SK-N-SH (cell line): ENCODE measurements around the gene ENOX2. TPM values are rescaled to one million over a fixed set of nuclear protein-coding genes. Genes with fewer than 3 reads are reported as not detected.

Source experiments
- CTCF ChIA-PET: fragments of 300-600, 350-600 bp; formaldehyde crosslinking; extraction: SDS; loops from one replicate; lab custom pipeline; 2021; lab: Yijun Ruan, JAX
- POLR2A ChIA-PET: fragments of 350-600 bp; sonication (Branson Sonifier 250); formaldehyde crosslinking; extraction: SDS; loops from one replicate; lab custom pipeline; 2020; ENCODE audit warnings: antibody characterized with exemption, inconsistent platforms; lab: Yijun Ruan, JAX
- DNase-seq: peaks from one replicate; pipeline ENCODE4 v3.0.0; 2012
- H2AFZ ChIP-seq: fragments of 200-600 bp; sonication (generic); 2 replicates; pipeline ENCODE4 v1.8.1; 2016; ENCODE audit warnings: antibody characterized with exemption, mild to moderate bottlenecking, low read depth
- H3F3A ChIP-seq: fragments of 200-600 bp; sonication (generic); replicated peaks from 2 replicates; pipeline ENCODE3; 2016; ENCODE audit warnings: antibody characterized with exemption, mild to moderate bottlenecking; ENCODE audit not compliant: insufficient read depth
- H3K27ac ChIP-seq, 2 experiments: fragments of 200-500 bp in 1 of 2; fragments of 200-600 bp in 1 of 2; sonication (Bioruptor generic) in 1 of 2; sonication (generic), shearing (Covaris generic) in 1 of 2; 2 replicates each; pipeline versions ENCODE4 v1.5.1 to v1.6.1; 2014 to 2016; ENCODE audit warnings: low read depth in 2 of 2, inconsistent platforms in 1 of 2, low read length in 1 of 2, mild to moderate bottlenecking in 1 of 2, mixed read lengths in 1 of 2
- H3K27me3 ChIP-seq: fragments of 200-600 bp; sonication (generic), shearing (Covaris generic); 2 replicates; pipeline ENCODE4 v1.6.1; 2016; ENCODE audit warnings: mixed run types; ENCODE audit not compliant: insufficient read depth
- H3K36me3 ChIP-seq, 2 experiments: fragments of 200-500 bp in 1 of 2; fragments of 200-600 bp in 1 of 2; sonication (Bioruptor generic) in 1 of 2; sonication (generic) in 1 of 2; replicated peaks in 1 of 2; 2 replicates each; pipeline versions ENCODE3 to v1.5.1; 2014 to 2016; ENCODE audit warnings: low read length in 1 of 2, mild to moderate bottlenecking in 1 of 2; ENCODE audit not compliant: insufficient read depth in 2 of 2, control insufficient read depth in 1 of 2
- H3K4me1 ChIP-seq, 2 experiments: fragments of 200-500 bp in 1 of 2; fragments of 200-600 bp in 1 of 2; sonication (Bioruptor generic) in 1 of 2; sonication (generic), shearing (Covaris generic) in 1 of 2; 2 replicates each; pipeline versions ENCODE4 v1.5.1 to v1.6.1; 2014 to 2016; ENCODE audit warnings: low read depth in 1 of 2, low read length in 1 of 2, mixed run types in 1 of 2; ENCODE audit not compliant: insufficient read depth in 2 of 2, control insufficient read depth in 1 of 2
- H3K4me2 ChIP-seq: fragments of 200-600 bp; sonication (generic), shearing (Covaris generic); 2 replicates; pipeline ENCODE4 v1.6.1; 2017; ENCODE audit warnings: mixed run types
- H3K4me3 ChIP-seq, 2 experiments: fragments of 200-500 bp in 1 of 2; fragments of 200-600 bp in 1 of 2; sonication (Bioruptor generic) in 1 of 2; sonication (generic), shearing (Covaris generic) in 1 of 2; 2 replicates each; pipeline versions ENCODE4 v1.5.1 to v1.8.1; 2014 to 2016; ENCODE audit warnings: low read depth in 2 of 2, inconsistent platforms in 1 of 2, low read length in 1 of 2, mild to moderate bottlenecking in 1 of 2, mixed read lengths in 1 of 2, moderate library complexity in 1 of 2
- H3K79me2 ChIP-seq: fragments of 200-600 bp; sonication (generic); 2 replicates; pipeline ENCODE4 v1.8.1; 2017; ENCODE audit warnings: mild to moderate bottlenecking; ENCODE audit not compliant: insufficient read depth
- H3K9ac ChIP-seq: fragments of 200-600 bp; sonication (generic); 2 replicates; pipeline ENCODE4 v1.6.1; 2017; ENCODE audit warnings: mixed run types
- H3K9me2 ChIP-seq: fragments of 200-600 bp; sonication (generic); 2 replicates; pipeline ENCODE4 v1.6.1; 2017; ENCODE audit warnings: mixed run types
- H3K9me3 ChIP-seq: fragments of 200-600 bp; sonication (generic); 2 replicates; pipeline ENCODE4 v1.6.1; 2017; ENCODE audit warnings: mixed run types, mild to moderate bottlenecking, moderate library complexity
- H4K20me1 ChIP-seq: fragments of 200-600 bp; sonication (generic); 2 replicates; pipeline ENCODE4 v1.6.1; 2017; ENCODE audit warnings: mild to moderate bottlenecking, mixed run types; ENCODE audit not compliant: insufficient read depth
- CHD2 ChIP-seq: fragments of 150-350 bp; IDR thresholded peaks from 2 replicates; pipeline ENCODE4 v1.6.1; 2018; ENCODE audit warnings: low read length; ENCODE audit not compliant: partially characterized antibody
- CTCF ChIP-seq: fragments of 200-600 bp; sonication (generic); IDR thresholded peaks from 2 replicates; pipeline ENCODE4 v1.6.1; 2017; ENCODE audit warnings: antibody characterized with exemption, mild to moderate bottlenecking, moderate library complexity
- EZH2phosphoT487 ChIP-seq: fragments of 200-600 bp; sonication (generic); IDR thresholded peaks from 2 replicates; pipeline ENCODE4 v1.6.1; 2017; ENCODE audit warnings: low read depth, mixed run types, mild to moderate bottlenecking, antibody characterized with exemption, moderate library complexity, borderline replicate concordance
- JUND ChIP-seq: IDR thresholded peaks from 2 replicates; pipeline ENCODE4 v1.4.0; 2012
- MAX ChIP-seq: IDR thresholded peaks from 2 replicates; pipeline ENCODE4 v1.4.0; 2012; ENCODE audit warnings: low read depth
- PBX3 ChIP-seq: IDR thresholded peaks from 2 replicates; pipeline ENCODE4; 2012
- POLR2AphosphoS5 ChIP-seq: IDR thresholded peaks from 2 replicates; pipeline ENCODE4 v1.6.1; 2012; ENCODE audit warnings: low read depth, low read length
- RCOR1 ChIP-seq: fragments of 150-350 bp; IDR thresholded peaks from 2 replicates; pipeline ENCODE4 v1.6.1; 2017; ENCODE audit warnings: antibody characterized with exemption, low read length
- RFX5 ChIP-seq: IDR thresholded peaks from 2 replicates; pipeline ENCODE4 v1.6.1; 2012; ENCODE audit warnings: mild to moderate bottlenecking, improper control_type of control experiment, low read length
- TAF1 ChIP-seq: IDR thresholded peaks from 2 replicates; pipeline ENCODE4 v1.6.1; 2012; ENCODE audit warnings: low read depth, mild to moderate bottlenecking, low read length, moderate library complexity, borderline replicate concordance
- TCF12 ChIP-seq: IDR thresholded peaks from 2 replicates; pipeline ENCODE4 v1.4.0; 2012
- WGBS: methylation state at CpG from one replicate; pipeline ENCODE4 v1.1.6; 2017; ENCODE audit warnings: low lambda C conversion rate; 5-methylcytosine and 5-hydroxymethylcytosine counted together
- polyA plus RNA-seq, 3 experiments: library from polyadenylated mRNA; depleted of rRNA; stranded (reverse); fragments of >200 nt; gene quantifications; 2 replicates each; pipeline ENCODE4 v1.2.3, GENCODE V29; 2012
- TF ChIP-seq, protein P1 (sequence below): IDR thresholded peaks from 2 replicates; pipeline ENCODE4 v1.4.0; 2012; ENCODE audit warnings: low read depth, borderline replicate concordance
- TF ChIP-seq, protein P2 (sequence below): IDR thresholded peaks from 2 replicates; pipeline ENCODE4 v1.4.0; 2012; ENCODE audit warnings: low read depth, borderline replicate concordance
- TF ChIP-seq, protein P3 (sequence below): fragments of 150-350 bp; IDR thresholded peaks from 2 replicates; pipeline ENCODE4 v1.6.1; 2017; ENCODE audit warnings: antibody characterized with exemption, low read length, low read depth, borderline replicate concordance

The ENOX2 gene
- polyA plus RNA-seq, 1 of the 3 experiments (the other 2 are of a cell fraction): 8.8 TPM

DNA sequence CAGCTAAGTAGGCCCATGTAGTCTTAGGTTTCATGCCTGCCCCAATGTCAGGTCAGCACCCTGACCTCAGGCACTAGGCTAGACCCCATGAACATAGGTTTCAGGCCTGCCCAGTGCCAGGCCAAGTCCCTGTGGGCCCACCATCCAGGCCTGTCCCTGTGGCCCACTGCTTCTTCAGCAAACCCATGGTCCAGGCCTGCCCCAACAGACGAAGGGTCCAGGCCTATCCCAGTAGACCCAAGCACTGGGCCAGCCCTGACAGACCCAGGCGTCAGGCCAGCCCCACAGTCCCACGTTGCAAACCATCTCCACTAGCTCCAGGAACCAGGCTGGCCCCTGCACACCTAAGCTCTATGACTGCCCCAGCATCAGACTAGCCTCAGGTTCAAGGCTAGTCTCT lies 92.4 kb downstream of the ENOX2 start (continued):
- TF ChIP-seq PBX3: no peak
- TF ChIP-seq, protein P1, sequence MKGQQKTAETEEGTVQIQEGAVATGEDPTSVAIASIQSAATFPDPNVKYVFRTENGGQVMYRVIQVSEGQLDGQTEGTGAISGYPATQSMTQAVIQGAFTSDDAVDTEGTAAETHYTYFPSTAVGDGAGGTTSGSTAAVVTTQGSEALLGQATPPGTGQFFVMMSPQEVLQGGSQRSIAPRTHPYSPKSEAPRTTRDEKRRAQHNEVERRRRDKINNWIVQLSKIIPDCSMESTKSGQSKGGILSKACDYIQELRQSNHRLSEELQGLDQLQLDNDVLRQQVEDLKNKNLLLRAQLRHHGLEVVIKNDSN: no peak
- no peak for TF ChIP-seq TAF1
- TF ChIP-seq, protein P2, sequence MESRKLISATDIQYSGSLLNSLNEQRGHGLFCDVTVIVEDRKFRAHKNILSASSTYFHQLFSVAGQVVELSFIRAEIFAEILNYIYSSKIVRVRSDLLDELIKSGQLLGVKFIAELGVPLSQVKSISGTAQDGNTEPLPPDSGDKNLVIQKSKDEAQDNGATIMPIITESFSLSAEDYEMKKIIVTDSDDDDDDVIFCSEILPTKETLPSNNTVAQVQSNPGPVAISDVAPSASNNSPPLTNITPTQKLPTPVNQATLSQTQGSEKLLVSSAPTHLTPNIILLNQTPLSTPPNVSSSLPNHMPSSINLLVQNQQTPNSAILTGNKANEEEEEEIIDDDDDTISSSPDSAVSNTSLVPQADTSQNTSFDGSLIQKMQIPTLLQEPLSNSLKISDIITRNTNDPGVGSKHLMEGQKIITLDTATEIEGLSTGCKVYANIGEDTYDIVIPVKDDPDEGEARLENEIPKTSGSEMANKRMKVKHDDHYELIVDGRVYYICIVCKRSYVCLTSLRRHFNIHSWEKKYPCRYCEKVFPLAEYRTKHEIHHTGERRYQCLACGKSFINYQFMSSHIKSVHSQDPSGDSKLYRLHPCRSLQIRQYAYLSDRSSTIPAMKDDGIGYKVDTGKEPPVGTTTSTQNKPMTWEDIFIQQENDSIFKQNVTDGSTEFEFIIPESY: no peak

GRCh38 chrX:130805903-130806302 lies 97.1 kb downstream of the ENOX2 start:
- Histone ChIP-seq H3F3A (no peaks in the 10 kb centered on the region), H3K79me2 (no peaks in the 10 kb centered on the region), H3K27me3 (no peaks in the 10 kb centered on the region), H2AFZ (no peak overlapping the region), H3K9me2 (no peaks in the 10 kb centered on the region), H3K27ac (no peak overlapping the region), H3K9me3 (no peaks in the 10 kb centered on the region), H3K4me1 (no peaks in the 10 kb centered on the region), H3K9ac (no peak overlapping the region), H3K4me2 (no peak overlapping the region), H3K4me3 (no peak overlapping the region), H3K36me3 (no peaks in the 10 kb centered on the region), H4K20me1 (no peaks in the 10 kb centered on the region)
- POLR2A ChIA-PET: no interaction called here
- no peak for DNase-seq
- CTCF ChIA-PET: no interaction called here
- 52% methylated on average over 2 of the region's 2 CpGs for WGBS
- TF ChIP-seq, protein P2: no peak

DNA sequence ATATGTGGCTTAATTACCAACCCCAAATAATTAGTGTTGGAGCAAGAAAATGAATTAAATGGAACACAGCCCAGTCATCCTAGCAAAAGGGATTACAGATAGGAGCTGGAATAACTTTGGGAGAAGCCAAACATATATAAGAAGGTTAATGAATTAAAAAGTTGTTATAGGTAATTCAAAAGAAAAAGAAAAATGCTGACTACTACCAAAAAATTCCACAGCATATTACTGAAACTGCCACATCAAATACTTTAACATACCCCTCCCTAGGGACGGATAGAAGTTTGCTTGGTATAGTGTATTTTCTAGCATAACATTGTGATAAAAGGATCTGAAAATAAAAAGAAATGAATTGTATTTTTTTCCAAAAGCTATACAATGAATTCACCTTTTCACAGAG lies 99.5 kb downstream of the ENOX2 start:
- Histone ChIP-seq H2AFZ (no peak overlapping the region), H3K4me3 (no peak overlapping the region), H3K27me3 (no peaks in the 10 kb centered on the region), H3K9ac (no peak overlapping the region), H3K9me3 (no peaks in the 10 kb centered on the region), H3K4me2 (no peak overlapping the region), H3K9me2 (no peaks in the 10 kb centered on the region), H3K4me1 (0 out of 4 replicates have a peak, but pooled peaks cover 0 to 5% of the 10 kb centered on the region in 2 experiments), H4K20me1 (no peaks in the 10 kb centered on the region), H3F3A (peaks cover 5% of the 10 kb centered on the region), H3K79me2 (no peaks in the 10 kb centered on the region), H3K36me3 (no peaks in the 10 kb centered on the region), H3K27ac (no peak overlapping the region)
- POLR2A ChIA-PET: no interaction called here
- CTCF ChIA-PET: no interaction called here
- WGBS: 52% methylated on average over 1 of the region's 1 CpG
- DNase-seq: no peak
- TF ChIP-seq, protein P3, sequence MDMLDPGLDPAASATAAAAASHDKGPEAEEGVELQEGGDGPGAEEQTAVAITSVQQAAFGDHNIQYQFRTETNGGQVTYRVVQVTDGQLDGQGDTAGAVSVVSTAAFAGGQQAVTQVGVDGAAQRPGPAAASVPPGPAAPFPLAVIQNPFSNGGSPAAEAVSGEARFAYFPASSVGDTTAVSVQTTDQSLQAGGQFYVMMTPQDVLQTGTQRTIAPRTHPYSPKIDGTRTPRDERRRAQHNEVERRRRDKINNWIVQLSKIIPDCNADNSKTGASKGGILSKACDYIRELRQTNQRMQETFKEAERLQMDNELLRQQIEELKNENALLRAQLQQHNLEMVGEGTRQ: no peak
- no peak for TF ChIP-seq POLR2AphosphoS5
- no peak for TF ChIP-seq RCOR1
- TF ChIP-seq JUND: no peak
- no peak for TF ChIP-seq EZH2phosphoT487
- TF ChIP-seq PBX3: no peak
- no peak for TF ChIP-seq MAX
- TF ChIP-seq CTCF: no peak
- no peak for TF ChIP-seq CHD2
- no peak for TF ChIP-seq RFX5
- no peak for TF ChIP-seq TCF12
